Fibroblast of the aortic adventitia (primary cell): ENCODE data around the gene MYH9. TPM values are rescaled to one million over a fixed set of nuclear protein-coding genes. Genes with fewer than 3 reads are reported as not detected.

Experiments used
- DNase-seq: peaks from one replicate; pipeline ENCODE4 v3.0.0-alpha.2; 2010; ENCODE audit warnings: low read depth
- H3K4me3 ChIP-seq: 2 replicates; pipeline ENCODE4 v1.5.1; 2011; ENCODE audit warnings: low read depth, mild to moderate bottlenecking, control low read depth, low read length, moderate library complexity
- total RNA-seq: library from RNA; depleted of rRNA; stranded (reverse); fragments of >200 nt; gene quantifications from 2 replicates; pipeline ENCODE4 v1.2.3, GENCODE V29; 2012; ENCODE audit warnings: low replicate concordance
- TF ChIP-seq, protein P1 (sequence below): IDR thresholded peaks from 2 replicates; pipeline ENCODE4 v1.5.1; 2011; ENCODE audit warnings: mild to moderate bottlenecking, low read length, control low read depth, inconsistent platforms; ENCODE audit not compliant: insufficient read depth

The MYH9 gene
- total RNA-seq, 1 donor = 339 TPM

GRCh38 chr22:36289406-36289870, 98.3 kb downstream of the MYH9 start:
- TF ChIP-seq, protein P1, sequence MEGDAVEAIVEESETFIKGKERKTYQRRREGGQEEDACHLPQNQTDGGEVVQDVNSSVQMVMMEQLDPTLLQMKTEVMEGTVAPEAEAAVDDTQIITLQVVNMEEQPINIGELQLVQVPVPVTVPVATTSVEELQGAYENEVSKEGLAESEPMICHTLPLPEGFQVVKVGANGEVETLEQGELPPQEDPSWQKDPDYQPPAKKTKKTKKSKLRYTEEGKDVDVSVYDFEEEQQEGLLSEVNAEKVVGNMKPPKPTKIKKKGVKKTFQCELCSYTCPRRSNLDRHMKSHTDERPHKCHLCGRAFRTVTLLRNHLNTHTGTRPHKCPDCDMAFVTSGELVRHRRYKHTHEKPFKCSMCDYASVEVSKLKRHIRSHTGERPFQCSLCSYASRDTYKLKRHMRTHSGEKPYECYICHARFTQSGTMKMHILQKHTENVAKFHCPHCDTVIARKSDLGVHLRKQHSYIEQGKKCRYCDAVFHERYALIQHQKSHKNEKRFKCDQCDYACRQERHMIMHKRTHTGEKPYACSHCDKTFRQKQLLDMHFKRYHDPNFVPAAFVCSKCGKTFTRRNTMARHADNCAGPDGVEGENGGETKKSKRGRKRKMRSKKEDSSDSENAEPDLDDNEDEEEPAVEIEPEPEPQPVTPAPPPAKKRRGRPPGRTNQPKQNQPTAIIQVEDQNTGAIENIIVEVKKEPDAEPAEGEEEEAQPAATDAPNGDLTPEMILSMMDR = no peak
- no peak overlapping the region for H3K4me3 ChIP-seq
- DNase-seq = no peak

- no peak overlapping the region for H3K4me3 ChIP-seq
- TF ChIP-seq, protein P1 = no peak
- no peak for DNase-seq
These were observed 99.0 kb downstream of the MYH9 start for GRCh38 chr22:36288571-36289405.

DNA sequence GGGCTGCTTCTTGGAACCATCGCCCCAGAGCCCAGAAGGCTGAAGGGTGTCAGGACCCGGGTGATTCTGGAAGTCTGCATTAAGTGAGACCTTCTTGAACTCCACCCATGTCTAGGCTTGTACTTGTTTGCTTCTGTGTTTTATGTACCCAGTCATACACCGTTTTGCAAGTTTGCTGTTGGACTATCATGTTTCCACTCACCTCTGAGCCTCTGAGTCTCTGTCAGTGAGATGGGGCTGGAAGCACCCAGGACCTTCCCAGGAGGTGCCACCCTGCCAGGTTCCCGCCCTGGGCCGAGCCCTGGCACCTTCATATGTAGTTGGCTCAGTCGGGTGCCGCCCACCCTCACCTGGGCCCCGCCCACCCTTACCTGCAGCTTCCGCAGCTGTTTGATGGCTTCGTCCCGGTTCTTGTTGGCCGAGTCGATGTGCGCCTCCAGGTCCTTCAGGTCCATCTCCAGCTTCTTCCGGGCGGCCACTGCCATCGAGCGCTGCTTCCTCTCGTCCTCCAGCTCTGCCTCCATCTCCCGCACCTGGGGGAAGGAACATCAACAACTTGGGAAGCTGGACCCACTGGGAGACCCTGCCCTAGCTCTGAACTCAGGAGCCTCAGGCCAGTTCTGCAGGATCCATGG, 99.8 kb downstream of the MYH9 start:
- H3K4me3 ChIP-seq = no peak overlapping the region
- TF ChIP-seq, protein P1 = no peak
- no peak for DNase-seq

DNA sequence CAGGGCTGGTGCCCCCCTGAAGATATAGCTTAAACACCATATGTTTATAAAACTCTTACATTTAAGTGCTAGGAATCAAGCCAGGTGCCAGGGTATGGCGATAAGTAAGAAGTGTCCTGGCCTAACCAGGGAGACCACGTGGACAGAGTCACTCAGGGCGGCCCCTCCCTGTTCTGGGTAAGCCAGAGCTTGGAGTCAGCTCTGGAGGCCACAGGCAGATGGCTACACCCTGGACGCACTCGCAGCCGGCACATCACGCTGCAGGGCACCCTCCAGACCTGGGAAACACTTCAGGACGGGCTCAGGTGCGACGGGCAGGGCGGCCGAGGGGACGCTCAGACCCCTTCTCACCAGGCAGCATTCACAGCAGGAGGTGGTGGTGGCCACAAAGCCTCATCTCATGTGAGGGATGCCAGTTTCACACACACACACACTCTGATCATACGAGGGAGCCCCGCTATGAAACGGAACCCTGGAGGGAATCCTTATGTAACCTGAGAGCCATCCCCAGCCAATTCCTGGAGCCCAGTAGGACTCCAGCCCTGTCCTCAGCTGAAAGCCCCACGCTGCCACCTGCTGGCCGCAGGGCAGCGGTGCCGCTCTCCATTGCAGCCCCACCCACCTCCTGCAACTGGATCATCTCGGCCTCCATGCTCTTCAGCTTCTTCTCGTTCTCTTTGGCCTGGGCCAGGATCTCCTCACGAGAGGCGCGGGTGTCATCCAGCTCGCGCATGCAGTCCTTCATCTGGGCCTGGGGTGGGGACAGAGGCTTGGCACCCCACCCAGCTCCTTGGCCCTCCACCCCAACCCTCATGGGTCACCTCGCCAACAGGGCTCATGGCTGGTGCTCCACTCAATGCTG, 101.4 kb downstream of the MYH9 start:
- H3K4me3 ChIP-seq = no peak overlapping the region
- TF ChIP-seq, protein P1 = peak; percentile 97
- peak; percentile 80 for DNase-seq

- TF ChIP-seq, protein P1 = no peak
- no peak for DNase-seq
- H3K4me3 ChIP-seq = no peak overlapping the region
These were observed 102.2 kb downstream of the MYH9 start for GRCh38 chr22:36285545-36285944.

DNA sequence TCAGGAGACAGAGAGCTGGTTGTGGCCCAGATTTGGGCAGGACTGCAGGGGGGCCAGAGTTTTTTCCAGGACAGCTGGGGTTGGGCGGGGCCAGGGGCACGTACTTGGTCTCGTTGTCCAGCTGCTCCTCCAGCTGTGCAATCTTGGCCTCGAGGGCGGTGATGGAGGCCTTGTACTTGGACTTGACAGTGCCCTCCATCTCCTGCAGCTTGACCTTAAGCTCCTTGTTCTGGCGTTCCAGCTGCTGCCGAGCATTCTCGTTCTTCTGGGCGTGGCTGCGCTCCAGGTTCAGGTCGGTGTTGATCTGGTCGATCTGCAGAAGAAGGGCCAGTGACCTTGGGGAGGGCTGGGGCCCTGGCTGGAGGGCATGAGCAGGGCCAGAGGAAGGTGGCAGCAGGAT, 102.8 kb downstream of the MYH9 start:
- TF ChIP-seq, protein P1 = no peak
- H3K4me3 ChIP-seq = no peak overlapping the region
- DNase-seq = no peak
